Measurements from ENCODE around the gene GDPD1.
"Not testable (repeated sequence)": the region's sequence is repeated elsewhere in the genome, so short reads cannot be mapped to it uniquely, and the experiment has no call there.

The GDPD1 gene

DNA sequence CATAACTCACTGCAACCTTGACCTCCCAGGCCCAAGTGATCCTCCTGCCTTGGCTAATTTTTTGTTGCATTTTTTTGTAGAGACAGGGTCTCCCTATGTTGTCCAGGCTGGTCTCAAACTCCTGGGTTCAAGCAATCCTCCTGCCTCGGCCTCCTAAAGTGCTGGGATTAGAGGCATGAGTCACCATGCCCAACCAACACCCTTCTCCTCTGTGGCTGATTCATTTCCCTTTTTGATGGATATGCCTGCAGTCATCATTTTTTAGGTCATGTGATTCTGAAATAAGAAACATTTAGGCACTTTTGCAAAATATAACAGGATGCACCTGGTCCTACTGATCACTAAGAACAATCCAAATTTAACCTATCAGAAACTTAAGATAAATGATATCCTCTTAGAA lies 67.1 kb downstream of the GDPD1 start:
- no peaks in the 10 kb centered on the region for H3K36me3 ChIP-seq (ENCODE audit: control insufficient read depth in 1 of 2, insufficient read depth in 2 of 2, low read length in 2 of 2)
- H4K8ac ChIP-seq (ENCODE audit: low read depth, low read length) = no peak overlapping the region
- no peak overlapping the region for H3K9ac ChIP-seq (ENCODE audit: low read length)
- no peak overlapping the region for H2BK120ac ChIP-seq (ENCODE audit: insufficient read depth, low read length, poor library complexity)
- no peaks in the 10 kb centered on the region for H3K79me2 ChIP-seq (ENCODE audit: control insufficient read depth, insufficient read depth, low read length, poor library complexity)
- H3K4me1 ChIP-seq (ENCODE audit: control insufficient read depth in 1 of 2, insufficient read depth in 2 of 2, low read length in 2 of 2) = no peaks in the 10 kb centered on the region
- H3K4ac ChIP-seq (ENCODE audit: low read depth, low read length) = no peak overlapping the region
- H3K4me3 ChIP-seq (ENCODE audit: low read depth, low read length) = no peak overlapping the region
- H3K27me3 ChIP-seq (ENCODE audit: insufficient read depth, low read length) = no peaks in the 10 kb centered on the region
- WGBS (ENCODE audit: extremely low coverage, insufficient coverage, insufficient read length) = no CpG with 5 or more reads among the region's 1 CpG
- H3K18ac ChIP-seq (ENCODE audit: low read length) = no peak overlapping the region
- H3K23ac ChIP-seq (ENCODE audit: low read length) = no peak overlapping the region
- H2AK5ac ChIP-seq (ENCODE audit: low read length) = no peak overlapping the region
- H4K91ac ChIP-seq (ENCODE audit: low read depth, low read length) = no peak overlapping the region
- no peak overlapping the region for H2AFZ ChIP-seq (ENCODE audit: insufficient read depth, low read length, poor library complexity)
- peak in 1 of 2 donors; percentile 61 for DNase-seq
- no peak overlapping the region for H2BK5ac ChIP-seq (ENCODE audit: low read depth, low read length, poor library complexity)
- H3K14ac ChIP-seq (ENCODE audit: low read length) = no peak overlapping the region
- H3K4me2 ChIP-seq (ENCODE audit: low read length) = no peak overlapping the region
- H3K9me3 ChIP-seq (ENCODE audit: insufficient read depth, low read depth, low read length) = no peaks in the 10 kb centered on the region
- H3K79me1 ChIP-seq (ENCODE audit: low read length) = no peaks in the 10 kb centered on the region
- H3K27ac ChIP-seq (ENCODE audit: low read depth, low read length) = no peak overlapping the region
- H2BK12ac ChIP-seq (ENCODE audit: low read length) = no peak overlapping the region
- no peak overlapping the region for H4K12ac ChIP-seq (ENCODE audit: low read depth, low read length)

DNA sequence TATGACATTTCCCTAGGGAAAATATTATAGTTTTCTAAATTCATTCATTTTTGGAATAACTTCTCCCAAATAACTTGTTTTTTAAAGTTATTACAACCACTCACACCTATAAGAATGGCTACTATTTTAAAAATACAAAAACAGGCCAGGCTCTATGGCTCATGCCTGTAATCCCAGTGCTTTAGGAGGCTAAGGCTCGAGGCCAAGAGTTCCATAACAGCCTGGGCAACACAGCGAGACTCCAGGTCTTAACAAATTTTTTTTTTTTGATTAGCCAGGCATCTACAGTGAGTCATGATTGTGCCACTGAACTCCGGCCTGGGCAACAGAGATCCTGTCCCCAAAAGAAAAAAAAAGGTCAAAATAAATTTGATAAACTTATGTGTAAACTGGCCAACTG lies 67.6 kb downstream of the GDPD1 start:
- no peak overlapping the region for H2AFZ ChIP-seq (ENCODE audit: insufficient read depth, low read length, poor library complexity)
- H2AK5ac ChIP-seq (ENCODE audit: low read length) = no peak overlapping the region
- H3K14ac ChIP-seq (ENCODE audit: low read length) = no peak overlapping the region
- no peaks in the 10 kb centered on the region for H3K9me3 ChIP-seq (ENCODE audit: insufficient read depth, low read depth, low read length)
- no peaks in the 10 kb centered on the region for H3K79me2 ChIP-seq (ENCODE audit: control insufficient read depth, insufficient read depth, low read length, poor library complexity)
- WGBS (ENCODE audit: extremely low coverage, insufficient coverage, insufficient read length) = no CpG with 5 or more reads among the region's 3 CpGs
- H3K27ac ChIP-seq (ENCODE audit: low read depth, low read length) = no peak overlapping the region
- H3K18ac ChIP-seq (ENCODE audit: low read length) = no peak overlapping the region
- no peak overlapping the region for H4K12ac ChIP-seq (ENCODE audit: low read depth, low read length)
- no peaks in the 10 kb centered on the region for H3K36me3 ChIP-seq (ENCODE audit: control insufficient read depth in 1 of 2, insufficient read depth in 2 of 2, low read length in 2 of 2)
- H3K23ac ChIP-seq (ENCODE audit: low read length) = no peak overlapping the region
- no peaks in the 10 kb centered on the region for H3K79me1 ChIP-seq (ENCODE audit: low read length)
- H3K4ac ChIP-seq (ENCODE audit: low read depth, low read length) = no peak overlapping the region
- H2BK12ac ChIP-seq (ENCODE audit: low read length) = no peak overlapping the region
- no peaks in the 10 kb centered on the region for H3K4me1 ChIP-seq (ENCODE audit: control insufficient read depth in 1 of 2, insufficient read depth in 2 of 2, low read length in 2 of 2)
- H2BK5ac ChIP-seq (ENCODE audit: low read depth, low read length, poor library complexity) = no peak overlapping the region
- no peaks in the 10 kb centered on the region for H3K27me3 ChIP-seq (ENCODE audit: insufficient read depth, low read length)
- DNase-seq = peak; percentile 73 to 82
- H3K9ac ChIP-seq (ENCODE audit: low read length) = no peak overlapping the region
- H3K4me2 ChIP-seq (ENCODE audit: low read length) = no peak overlapping the region
- no peak overlapping the region for H3K4me3 ChIP-seq (ENCODE audit: low read depth, low read length)
- H2BK120ac ChIP-seq (ENCODE audit: insufficient read depth, low read length, poor library complexity) = no peak overlapping the region
- no peak overlapping the region for H4K8ac ChIP-seq (ENCODE audit: low read depth, low read length)
- no peak overlapping the region for H4K91ac ChIP-seq (ENCODE audit: low read depth, low read length)

DNA sequence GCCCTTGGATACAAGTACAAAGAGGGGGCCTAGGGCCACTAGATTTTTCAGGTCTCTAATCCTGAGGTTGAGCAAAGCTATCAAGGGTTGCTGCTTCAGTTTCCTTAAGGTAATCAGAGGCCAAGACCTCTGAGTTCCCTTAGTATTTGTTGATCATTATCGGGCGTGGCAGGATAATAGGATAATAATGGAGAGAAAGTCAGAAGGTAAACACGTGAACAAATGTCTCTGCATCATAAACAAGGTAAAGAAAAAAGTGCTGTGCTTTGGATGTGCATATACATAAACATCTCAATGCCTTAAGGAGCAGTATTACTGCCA lies 69.6 kb downstream of the GDPD1 start:
- Histone ChIP-seq H3K9me3 (ENCODE audit: insufficient read depth, low read depth, low read length) (no peaks in the 10 kb centered on the region), H3K9ac (ENCODE audit: low read length) (no peak overlapping the region), H4K12ac (ENCODE audit: low read depth, low read length) (no peak overlapping the region), H3K27me3 (ENCODE audit: insufficient read depth, low read length) (no peaks in the 10 kb centered on the region), H3K36me3 (ENCODE audit: control insufficient read depth in 1 of 2, insufficient read depth in 2 of 2, low read length in 2 of 2) (no peaks in the 10 kb centered on the region), H3K23ac (ENCODE audit: low read length) (no peak overlapping the region), H3K4me1 (ENCODE audit: control insufficient read depth in 1 of 2, insufficient read depth in 2 of 2, low read length in 2 of 2) (no peaks in the 10 kb centered on the region), H2BK5ac (ENCODE audit: low read depth, low read length, poor library complexity) (no peak overlapping the region), H3K79me2 (ENCODE audit: control insufficient read depth, insufficient read depth, low read length, poor library complexity) (no peaks in the 10 kb centered on the region), H3K4ac (ENCODE audit: low read depth, low read length) (no peak overlapping the region), H3K18ac (ENCODE audit: low read length) (no peak overlapping the region), H4K91ac (ENCODE audit: low read depth, low read length) (no peak overlapping the region), H2AK5ac (ENCODE audit: low read length) (no peak overlapping the region), H3K4me2 (ENCODE audit: low read length) (no peak overlapping the region), H3K27ac (ENCODE audit: low read depth, low read length) (no peak overlapping the region), H3K4me3 (ENCODE audit: low read depth, low read length) (no peak overlapping the region), H2AFZ (ENCODE audit: insufficient read depth, low read length, poor library complexity) (peak overlapping the region; percentile 45), H4K8ac (ENCODE audit: low read depth, low read length) (no peak overlapping the region), H2BK120ac (ENCODE audit: insufficient read depth, low read length, poor library complexity) (no peak overlapping the region), H2BK12ac (ENCODE audit: low read length) (no peak overlapping the region), H3K14ac (ENCODE audit: low read length) (no peak overlapping the region), H3K79me1 (ENCODE audit: low read length) (no peaks in the 10 kb centered on the region)
- no CpG with 5 or more reads among the region's 3 CpGs for WGBS (ENCODE audit: extremely low coverage, insufficient coverage, insufficient read length)
- DNase-seq = peak in 1 of 2 donors; percentile 96

DNA sequence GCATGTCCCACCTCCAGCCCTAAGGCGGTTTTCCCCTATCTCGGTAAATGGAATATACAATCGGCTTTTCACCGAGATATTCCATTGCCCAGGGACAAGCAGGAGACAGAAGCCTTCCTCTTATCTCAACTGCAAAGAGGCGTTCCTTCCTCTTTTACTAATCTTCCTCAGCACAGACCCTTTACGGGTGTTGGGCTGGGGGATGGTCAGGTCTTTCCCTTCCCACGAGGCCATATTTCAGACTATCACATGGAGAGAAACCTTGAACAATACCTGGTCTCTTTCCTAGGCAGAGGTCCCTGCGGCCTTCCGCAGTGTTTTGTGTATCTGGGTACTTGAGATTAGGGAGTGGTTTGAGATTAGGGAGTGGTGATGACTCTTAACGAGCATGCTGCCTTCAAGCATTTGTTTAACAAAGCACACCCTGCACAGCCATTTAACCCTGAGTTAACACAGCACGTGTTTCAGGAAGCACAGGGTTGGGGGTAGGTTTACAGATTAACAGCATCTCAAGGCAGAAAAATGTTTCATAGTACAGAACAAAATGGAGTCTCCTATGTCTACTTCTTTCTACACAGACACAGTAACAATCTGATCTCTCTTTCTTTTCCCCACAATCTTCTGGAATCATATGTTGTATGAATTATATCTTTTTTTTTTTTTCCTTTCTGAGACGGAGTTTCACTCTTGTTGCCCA lies 70.1 kb downstream of the GDPD1 start:
- not testable (repeated sequence) for H3K27me3 ChIP-seq (ENCODE audit: insufficient read depth, low read length); H2BK5ac ChIP-seq (ENCODE audit: low read depth, low read length, poor library complexity); H4K12ac ChIP-seq (ENCODE audit: low read depth, low read length); H3K4me1 ChIP-seq (ENCODE audit: control insufficient read depth in 1 of 2, insufficient read depth in 2 of 2, low read length in 2 of 2); H4K91ac ChIP-seq (ENCODE audit: low read depth, low read length); H3K79me1 ChIP-seq (ENCODE audit: low read length); H3K23ac ChIP-seq (ENCODE audit: low read length); H3K4me2 ChIP-seq (ENCODE audit: low read length); H3K36me3 ChIP-seq (ENCODE audit: control insufficient read depth in 1 of 2, insufficient read depth in 2 of 2, low read length in 2 of 2); H2AK5ac ChIP-seq (ENCODE audit: low read length); H3K27ac ChIP-seq (ENCODE audit: low read depth, low read length); H4K8ac ChIP-seq (ENCODE audit: low read depth, low read length); H2BK12ac ChIP-seq (ENCODE audit: low read length); H3K9ac ChIP-seq (ENCODE audit: low read length); H2BK120ac ChIP-seq (ENCODE audit: insufficient read depth, low read length, poor library complexity); H3K4me3 ChIP-seq (ENCODE audit: low read depth, low read length); H3K79me2 ChIP-seq (ENCODE audit: control insufficient read depth, insufficient read depth, low read length, poor library complexity); H3K4ac ChIP-seq (ENCODE audit: low read depth, low read length); H3K9me3 ChIP-seq (ENCODE audit: insufficient read depth, low read depth, low read length); H3K14ac ChIP-seq (ENCODE audit: low read length); H3K18ac ChIP-seq (ENCODE audit: low read length)
- peak; percentile 83 to 91 for DNase-seq
- peak overlapping the region; percentile 45 for H2AFZ ChIP-seq (ENCODE audit: insufficient read depth, low read length, poor library complexity)
- no CpG with 5 or more reads among the region's 12 CpGs for WGBS (ENCODE audit: extremely low coverage, insufficient coverage, insufficient read length)
